ENCODE results near the gene SOX18.

GRCh38 chr20:64038565-64039292, 10.7 kb downstream of the SOX18 start:
- TF ChIP-seq EZH2 (IDR thresholded peaks at IDR 0.05) (no peak), POLR2AphosphoS5 (IDR thresholded peaks at IDR 0.05; ENCODE audit: borderline replicate concordance, low read depth, low read length) (peak; percentile 22; the same call in 1 of the 2 replicates), FOXP2 (optimal IDR thresholded peaks at IDR 0.05; ENCODE audit: control extremely low read depth, extremely low read length, insufficient read depth) (no peak)
